GM18873 (cell line): Measurements from ENCODE around the gene VTI1A.
"Not testable (repeated sequence)": the region's sequence is repeated elsewhere in the genome, so short reads cannot be mapped to it uniquely, and the experiment has no call there.

Experiments used
- ATAC-seq: cut with Tn5 transposase; IDR thresholded peaks from one replicate; pipeline ENCODE4 v1.9.1; 2021; ENCODE audit warnings: mild to moderate bottlenecking, moderate library complexity, moderate number of reproducible peaks; ENCODE audit not compliant: unreplicated experiment, low FRiP score

The VTI1A gene

DNA sequence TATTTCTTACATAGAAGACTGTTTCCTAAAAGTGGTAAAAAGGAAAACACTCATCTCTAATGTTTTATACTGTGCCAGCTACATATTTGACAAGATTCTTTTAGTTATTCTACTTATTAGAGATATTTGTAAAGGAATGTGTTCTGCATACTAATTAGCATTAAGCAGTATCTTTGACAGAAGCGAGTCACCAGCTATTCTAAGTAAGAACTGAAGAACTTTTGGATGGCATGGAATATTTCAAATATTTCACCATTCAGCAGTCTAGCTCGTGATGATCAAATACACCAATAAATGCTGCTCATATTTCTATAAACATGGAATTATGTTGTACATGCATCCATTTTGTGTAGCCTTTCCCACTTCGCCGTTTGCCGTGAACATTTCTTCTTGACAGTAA lies 261.4 kb downstream of the VTI1A start:
- ATAC-seq: no peak

DNA sequence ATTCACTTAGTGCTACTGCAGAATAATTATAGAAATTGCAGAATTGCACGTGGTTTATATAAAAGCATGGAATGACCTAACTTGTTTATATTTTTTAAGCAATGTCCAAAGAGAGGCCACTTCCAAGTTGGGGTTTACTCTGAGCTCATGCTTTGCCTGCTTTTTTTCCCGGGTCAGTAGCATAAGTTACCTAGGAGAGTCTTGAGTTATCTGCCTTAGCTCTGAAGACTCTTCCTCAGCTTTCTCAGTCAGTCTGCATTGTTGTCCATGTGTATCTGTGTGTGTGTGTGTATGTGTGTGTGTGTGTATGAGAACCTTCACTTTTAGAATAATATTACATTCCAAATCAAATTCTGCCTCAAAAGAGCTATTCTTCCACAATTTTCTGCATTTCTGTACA lies 263.5 kb downstream of the VTI1A start:
- no peak for ATAC-seq

DNA sequence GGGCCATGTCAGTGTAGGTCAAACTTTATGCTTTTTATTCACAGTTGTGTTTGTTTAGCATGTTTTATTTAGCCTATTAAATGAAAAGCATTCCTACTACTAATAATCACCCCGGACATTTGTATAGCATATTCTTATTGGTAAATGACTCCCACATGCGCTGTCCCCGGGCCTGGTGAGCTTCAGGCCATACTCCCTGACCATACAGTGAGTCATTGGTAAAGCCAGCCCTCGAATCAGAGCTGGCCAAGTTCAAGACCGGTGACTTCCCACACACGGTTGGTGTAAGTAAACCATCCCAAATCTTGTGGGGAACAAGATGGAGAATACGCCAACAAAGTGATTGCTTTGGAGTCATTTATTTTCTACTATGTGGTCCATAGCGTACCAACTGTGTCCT lies 264.4 kb downstream of the VTI1A start:
- no peak for ATAC-seq

DNA sequence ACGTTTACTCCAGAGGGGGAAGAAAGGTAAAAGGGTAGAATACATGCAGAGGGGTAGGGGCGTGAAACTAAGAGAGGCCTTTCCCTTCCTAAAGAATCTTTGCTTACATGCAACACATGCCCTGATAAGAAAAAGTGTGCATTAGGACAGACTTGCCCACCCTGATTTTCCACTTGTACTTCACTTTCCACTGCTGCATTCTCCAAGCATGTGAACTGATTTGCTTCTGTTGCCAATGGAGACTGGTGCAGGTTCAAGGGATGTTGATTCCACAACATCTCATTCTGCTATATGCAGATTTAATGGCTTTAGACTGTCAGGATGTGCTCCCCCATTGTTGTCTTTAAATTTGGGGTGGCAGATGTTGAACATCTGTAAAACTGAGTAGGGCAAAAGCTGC lies 265.5 kb downstream of the VTI1A start:
- no peak for ATAC-seq

DNA sequence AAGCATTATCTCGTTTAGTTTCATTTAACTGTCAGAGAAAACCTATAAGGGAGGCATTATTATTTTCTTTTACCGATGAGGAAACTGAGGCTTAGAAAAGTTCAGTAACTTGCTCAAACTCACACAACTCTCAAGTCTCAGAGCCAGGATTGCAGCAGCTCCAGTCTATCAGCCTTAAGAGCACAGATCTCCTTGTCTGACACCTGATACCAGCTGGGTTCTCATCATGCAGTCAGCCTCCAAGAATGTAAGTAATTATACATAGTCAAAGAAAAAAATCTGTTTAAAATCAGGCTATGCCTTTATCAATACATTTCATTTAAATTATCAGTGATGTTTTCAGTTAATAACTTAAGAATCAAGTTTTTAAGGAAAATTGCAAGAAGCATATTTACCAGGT lies 266.4 kb downstream of the VTI1A start:
- no peak for ATAC-seq

DNA sequence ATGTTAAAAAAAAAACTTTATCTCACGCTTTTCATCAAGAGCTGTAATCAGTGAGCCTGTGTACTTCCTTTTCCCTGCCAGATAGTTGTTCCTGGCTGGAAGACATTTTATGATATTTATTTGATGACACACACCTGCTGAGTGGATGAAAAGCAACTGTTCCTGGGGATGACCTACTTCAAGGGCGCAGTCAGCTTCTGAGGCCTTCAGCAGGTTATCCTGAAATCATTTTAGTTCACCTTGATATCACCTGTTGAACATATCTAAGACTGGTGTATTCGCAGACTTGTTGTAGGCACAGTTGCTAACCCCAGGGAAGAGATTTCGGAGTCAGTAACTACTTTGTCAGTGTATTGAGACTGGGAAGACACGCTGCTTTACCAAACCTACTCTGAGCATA lies 268.6 kb downstream of the VTI1A start:
- ATAC-seq: no peak

- ATAC-seq: no peak
Measured at GRCh38 chr10:112716076-112716475, 269.1 kb downstream of the VTI1A start.

DNA sequence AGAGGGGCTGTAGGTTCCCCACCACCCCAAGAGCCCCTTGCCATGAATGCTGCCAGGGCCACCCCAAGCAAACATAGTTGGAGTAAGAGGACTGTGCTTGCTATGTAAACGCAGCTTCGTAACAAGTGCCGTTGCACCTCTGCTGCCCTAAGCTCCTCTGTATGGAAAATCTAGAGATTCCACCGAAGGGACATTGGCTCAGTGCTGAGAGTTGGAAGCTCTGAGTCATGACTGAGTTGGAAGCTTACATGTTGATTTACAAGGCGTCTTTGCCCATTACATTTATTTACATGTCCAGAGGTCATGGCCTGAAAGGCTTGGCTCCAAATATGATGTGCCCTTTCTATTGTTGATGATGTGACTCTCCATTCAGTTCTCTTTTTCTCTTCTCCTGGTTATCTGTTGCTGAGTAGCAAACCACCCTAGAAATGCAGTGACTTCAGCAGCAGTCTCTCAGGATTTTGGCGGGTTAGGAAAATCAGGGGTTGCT lies 270.0 kb downstream of the VTI1A start:
- ATAC-seq: no peak

DNA sequence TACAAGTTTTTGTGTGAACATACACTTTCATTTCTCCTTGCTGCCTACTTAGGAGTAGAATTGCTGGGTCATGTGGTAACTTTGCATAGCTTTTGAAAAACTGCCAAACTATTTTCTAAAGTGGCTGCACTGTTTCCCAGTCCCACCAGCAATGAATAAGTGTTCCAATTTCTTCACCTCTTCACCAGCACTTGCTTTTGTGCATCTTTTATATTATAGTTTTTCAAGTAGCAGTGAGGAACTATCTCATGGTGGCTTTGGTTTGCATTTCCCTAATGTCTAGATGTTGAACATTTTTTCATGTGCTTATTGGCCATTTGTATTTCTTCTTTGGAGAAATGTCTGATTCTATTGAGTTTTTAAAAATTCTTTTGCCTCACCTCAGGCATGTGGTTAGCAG lies 273.2 kb downstream of the VTI1A start:
- ATAC-seq: no peak

DNA sequence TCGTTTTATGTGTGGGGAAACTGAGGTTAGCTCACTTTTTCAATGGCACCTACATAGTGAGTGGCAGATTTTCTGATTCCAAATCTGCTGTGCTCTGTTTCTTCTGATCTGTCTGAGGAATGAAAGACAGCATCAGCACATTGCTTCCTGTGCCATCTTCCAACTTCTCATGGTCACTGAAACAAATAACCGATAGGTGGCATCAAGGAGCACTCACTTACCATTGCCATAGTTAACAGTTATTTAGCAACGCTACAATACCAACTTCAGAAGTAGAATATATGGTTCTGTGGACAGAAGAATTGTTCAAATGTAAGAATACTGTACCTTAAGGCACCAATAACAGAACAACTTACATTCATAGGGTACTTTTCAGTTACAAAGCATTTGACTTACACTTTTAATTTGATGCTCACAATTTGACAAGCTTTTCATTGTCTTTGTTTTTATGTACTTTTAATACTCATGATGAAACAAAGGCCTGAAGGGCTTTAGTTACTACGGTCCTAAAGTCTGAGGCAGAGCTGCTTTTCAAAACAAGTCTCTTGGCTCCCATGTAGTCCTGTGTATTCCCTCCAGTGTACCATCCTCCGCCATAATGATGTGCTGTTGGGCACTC lies 274.2 kb downstream of the VTI1A start:
- no peak for ATAC-seq

- no peak for ATAC-seq
Measured at GRCh38 chr10:112722758-112723157, 275.7 kb downstream of the VTI1A start.

- no peak for ATAC-seq
Measured at GRCh38 chr10:112723876-112724275, 276.9 kb downstream of the VTI1A start.

GRCh38 chr10:112724404-112724991 lies 277.5 kb downstream of the VTI1A start:
- ATAC-seq: no peak

- ATAC-seq: no peak
Measured at GRCh38 chr10:112728118-112728883, 281.3 kb downstream of the VTI1A start.

DNA sequence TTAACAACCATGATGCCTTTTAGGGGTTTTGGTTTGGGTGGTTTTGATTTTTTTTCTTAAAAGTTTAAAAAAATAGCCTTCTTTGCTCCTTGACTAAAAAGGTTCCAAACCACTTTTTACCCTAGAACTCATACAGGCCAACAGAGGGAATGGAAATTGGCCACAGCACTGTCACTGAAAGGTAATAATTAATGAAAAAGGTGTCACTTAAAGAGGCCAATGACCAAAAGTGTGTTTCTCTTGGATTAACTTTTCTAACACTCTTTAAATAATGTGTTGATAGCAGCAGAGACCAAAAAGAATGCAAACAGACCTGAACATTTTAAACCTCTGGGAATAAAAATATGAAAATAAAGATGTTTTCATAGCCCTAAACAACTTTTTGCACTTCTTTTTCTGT lies 282.0 kb downstream of the VTI1A start:
- no peak for ATAC-seq

- not testable (repeated sequence) for ATAC-seq
Measured at GRCh38 chr10:112731450-112731849, 284.4 kb downstream of the VTI1A start.

DNA sequence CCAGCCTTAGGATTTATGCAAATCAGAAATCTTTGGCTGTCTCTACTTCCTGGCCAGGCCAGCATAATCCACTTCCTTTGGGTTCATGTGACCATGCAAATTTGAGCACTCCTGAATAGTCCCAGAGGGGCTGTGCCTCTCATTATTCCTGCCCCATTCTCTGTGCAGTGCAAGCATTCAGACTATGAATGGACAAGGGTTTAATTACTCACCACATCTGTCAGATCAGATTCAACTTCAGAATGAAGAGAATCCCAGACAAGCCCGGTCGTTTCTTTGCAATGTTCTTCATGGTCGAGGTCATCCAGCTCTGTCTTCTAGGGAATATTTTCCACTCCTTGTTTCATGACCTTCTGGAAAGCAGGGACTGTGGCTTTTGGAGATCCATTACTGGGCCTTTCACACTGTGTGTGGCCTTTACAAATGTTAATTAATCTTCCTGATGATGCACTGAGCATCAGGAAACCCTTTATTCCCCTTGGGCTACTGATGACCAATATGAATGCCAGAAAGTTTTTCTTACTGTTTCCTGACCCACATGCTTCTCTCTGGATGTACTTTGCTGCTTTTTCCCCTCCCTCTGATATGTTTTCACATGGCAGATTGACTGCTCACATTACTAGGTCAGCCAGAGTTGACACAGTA lies 285.4 kb downstream of the VTI1A start:
- no peak for ATAC-seq

GRCh38 chr10:112735041-112735695 lies 288.2 kb downstream of the VTI1A start:
- ATAC-seq: no peak

GRCh38 chr10:112738606-112739591 lies 291.9 kb downstream of the VTI1A start:
- ATAC-seq: no peak
